Measurements from ENCODE around the gene JSRP1. TPM values are rescaled to one million over a fixed set of nuclear protein-coding genes. Genes with fewer than 3 reads are reported as not detected.

JSRP1 gene
- total and polyA plus RNA-seq, 2 donors (not counting 1 experiment from before 2014, with no cell fraction given), result not detected

- Histone ChIP-seq H3K4me3 (replicated peaks in 1 of 4; ENCODE audit: control extremely low read depth in 1 of 4, insufficient read depth in 1 of 4, low read depth in 3 of 4, low read length in 4 of 4) (no peak overlapping the region), H3K79me2 (ENCODE audit: control insufficient read depth, insufficient read depth, low read length) (peaks cover 57% of the 10 kb centered on the region), H2AFZ (ENCODE audit: low read length) (no peak overlapping the region), H3K4me1 (ENCODE audit: control insufficient read depth, extremely low read depth, insufficient read depth, low read length) (peaks cover 7% of the 10 kb centered on the region), H4K20me1 (ENCODE audit: control insufficient read depth, extremely low read depth, insufficient read depth, low read length) (no peaks in the 10 kb centered on the region), H3K27me3 (ENCODE audit: control insufficient read depth, insufficient read depth, low read length) (no peaks in the 10 kb centered on the region), H3K9me3 (ENCODE audit: control insufficient read depth, insufficient read depth, low read depth, low read length) (no peaks in the 10 kb centered on the region), H3K4me2 (ENCODE audit: extremely low read depth, insufficient read depth, low read length) (peak overlapping the region; percentile 18), H3K27ac (ENCODE audit: insufficient read depth, low read length) (no peak overlapping the region), H3K36me3 (ENCODE audit: control insufficient read depth, insufficient read depth, low read length) (peaks cover 30% of the 10 kb centered on the region), H3K9ac (ENCODE audit: insufficient read depth, low read length) (no peak overlapping the region)
- TF ChIP-seq EZH2 (IDR thresholded peaks at IDR 0.05; ENCODE audit: low read length, missing control alignments), result no peak
- no peak for TF ChIP-seq CTCF (conservative IDR thresholded peaks at IDR 0.05 in 1 of 2, IDR thresholded peaks at IDR 0.05 in 1 of 2; ENCODE audit: low read depth in 1 of 2, low read length in 2 of 2)
- DNase-seq (ENCODE audit: low read depth in 2 of 2), result no peak
Measured at GRCh38 chr19:2233601-2234280, 22.5 kb downstream of the JSRP1 start.

GRCh38 chr19:2232286-2233151 lies 23.7 kb downstream of the JSRP1 start:
- H3K27me3 ChIP-seq (ENCODE audit: control insufficient read depth, insufficient read depth, low read length), result no peaks in the 10 kb centered on the region
- no peak for DNase-seq (ENCODE audit: low read depth in 2 of 2)
- H3K4me3 ChIP-seq (replicated peaks in 1 of 4; ENCODE audit: control extremely low read depth in 1 of 4, insufficient read depth in 1 of 4, low read depth in 3 of 4, low read length in 4 of 4), result no peak overlapping the region
- no peaks in the 10 kb centered on the region for H3K9me3 ChIP-seq (ENCODE audit: control insufficient read depth, insufficient read depth, low read depth, low read length)
- no peaks in the 10 kb centered on the region for H4K20me1 ChIP-seq (ENCODE audit: control insufficient read depth, extremely low read depth, insufficient read depth, low read length)
- H3K27ac ChIP-seq (ENCODE audit: insufficient read depth, low read length), result no peak overlapping the region
- peaks cover 45% of the 10 kb centered on the region for H3K79me2 ChIP-seq (ENCODE audit: control insufficient read depth, insufficient read depth, low read length)
- H3K4me2 ChIP-seq (ENCODE audit: extremely low read depth, insufficient read depth, low read length), result no peak overlapping the region
- H2AFZ ChIP-seq (ENCODE audit: low read length), result no peak overlapping the region
- H3K36me3 ChIP-seq (ENCODE audit: control insufficient read depth, insufficient read depth, low read length), result peaks cover 35% of the 10 kb centered on the region
- TF ChIP-seq EZH2 (IDR thresholded peaks at IDR 0.05; ENCODE audit: low read length, missing control alignments) (no peak), CTCF (conservative IDR thresholded peaks at IDR 0.05 in 1 of 2, IDR thresholded peaks at IDR 0.05 in 1 of 2; ENCODE audit: low read depth in 1 of 2, low read length in 2 of 2) (no peak)
- H3K9ac ChIP-seq (ENCODE audit: insufficient read depth, low read length), result no peak overlapping the region
- H3K4me1 ChIP-seq (ENCODE audit: control insufficient read depth, extremely low read depth, insufficient read depth, low read length), result peaks cover under 1% of the 10 kb centered on the region

- H3K9me3 ChIP-seq (ENCODE audit: control insufficient read depth, insufficient read depth, low read depth, low read length), result no peaks in the 10 kb centered on the region
- no peak overlapping the region for H2AFZ ChIP-seq (ENCODE audit: low read length)
- no peaks in the 10 kb centered on the region for H3K27me3 ChIP-seq (ENCODE audit: control insufficient read depth, insufficient read depth, low read length)
- DNase-seq (ENCODE audit: low read depth in 2 of 2), result no peak
- no peak overlapping the region for H3K9ac ChIP-seq (ENCODE audit: insufficient read depth, low read length)
- no peak overlapping the region for H3K4me2 ChIP-seq (ENCODE audit: extremely low read depth, insufficient read depth, low read length)
- TF ChIP-seq EZH2 (IDR thresholded peaks at IDR 0.05; ENCODE audit: low read length, missing control alignments), result no peak
- TF ChIP-seq CTCF (conservative IDR thresholded peaks at IDR 0.05 in 1 of 2, IDR thresholded peaks at IDR 0.05 in 1 of 2; ENCODE audit: low read depth in 1 of 2, low read length in 2 of 2), result no peak
- no peak overlapping the region for H3K4me3 ChIP-seq (replicated peaks in 1 of 4; ENCODE audit: control extremely low read depth in 1 of 4, insufficient read depth in 1 of 4, low read depth in 3 of 4, low read length in 4 of 4)
- H3K4me1 ChIP-seq (ENCODE audit: control insufficient read depth, extremely low read depth, insufficient read depth, low read length), result no peaks in the 10 kb centered on the region
- peaks cover 39% of the 10 kb centered on the region for H3K79me2 ChIP-seq (ENCODE audit: control insufficient read depth, insufficient read depth, low read length)
- H4K20me1 ChIP-seq (ENCODE audit: control insufficient read depth, extremely low read depth, insufficient read depth, low read length), result no peaks in the 10 kb centered on the region
- peaks cover 38% of the 10 kb centered on the region for H3K36me3 ChIP-seq (ENCODE audit: control insufficient read depth, insufficient read depth, low read length)
- no peak overlapping the region for H3K27ac ChIP-seq (ENCODE audit: insufficient read depth, low read length)
Measured at GRCh38 chr19:2231621-2232221, 24.5 kb downstream of the JSRP1 start.

Measured in fibroblast of lung (primary cell).